Activated T-cell treated with anti-CD3 and anti-CD28 coated beads, Interleukin-2, amount 50 U/mL, for 72 hours (primary cell): ENCODE data around the gene ZCCHC14. TPM values are rescaled to one million over a fixed set of nuclear protein-coding genes. Genes with fewer than 3 reads are reported as not detected.
A peak's percentile ranks its signal among the peaks of the same experiment; 100 is the strongest.

Source experiments
- ATAC-seq, 2 donors: fragments of 150-1000 bp; cut with Tn5 transposase; replicated peaks in 1 of 2; 2 replicates each; pipeline ENCODE4 v1.10.0; 2021; ENCODE audit warnings: moderate library complexity in 2 of 2, mild to moderate bottlenecking in 1 of 2
- DNase-seq, 2 donors: peaks; one replicate each; pipeline ENCODE4 v3.0.0; 2021 to 2022; ENCODE audit warnings: mixed read lengths in 1 of 2
- H3K27ac Mint-ChIP-seq: one replicate; pipeline ENCODE4 v1.8.0; 2022; ENCODE audit warnings: mild to moderate bottlenecking, moderate library complexity, mixed read lengths
- H3K27me3 Mint-ChIP-seq: one replicate; pipeline ENCODE4 v1.8.0; 2022; ENCODE audit warnings: low read depth, mixed read lengths
- H3K36me3 Mint-ChIP-seq, 2 donors: one replicate each; pipeline ENCODE4 v1.8.0; 2022; ENCODE audit warnings: mixed read lengths in 2 of 2, mild to moderate bottlenecking in 1 of 2; ENCODE audit not compliant: insufficient read depth in 2 of 2
- H3K4me1 Mint-ChIP-seq: one replicate; pipeline ENCODE4 v1.8.0; 2022; ENCODE audit warnings: low read depth, mixed read lengths
- H3K4me3 Mint-ChIP-seq, 2 donors: one replicate each; pipeline ENCODE4 v1.8.0; 2022; ENCODE audit warnings: mild to moderate bottlenecking in 2 of 2, mixed read lengths in 2 of 2, moderate library complexity in 2 of 2
- H3K9me3 Mint-ChIP-seq, 2 donors: one replicate each; pipeline ENCODE4 v1.8.0; 2022; ENCODE audit warnings: mixed read lengths in 2 of 2
- total RNA-seq, 2 donors: library from RNA; stranded (reverse); gene quantifications; one replicate each; pipeline ENCODE4 v1.2.3, GENCODE V29; 2022

Gene ZCCHC14
- total RNA-seq, 2 donors from 2014 or later: 13.6 to 14.1 TPM

DNA sequence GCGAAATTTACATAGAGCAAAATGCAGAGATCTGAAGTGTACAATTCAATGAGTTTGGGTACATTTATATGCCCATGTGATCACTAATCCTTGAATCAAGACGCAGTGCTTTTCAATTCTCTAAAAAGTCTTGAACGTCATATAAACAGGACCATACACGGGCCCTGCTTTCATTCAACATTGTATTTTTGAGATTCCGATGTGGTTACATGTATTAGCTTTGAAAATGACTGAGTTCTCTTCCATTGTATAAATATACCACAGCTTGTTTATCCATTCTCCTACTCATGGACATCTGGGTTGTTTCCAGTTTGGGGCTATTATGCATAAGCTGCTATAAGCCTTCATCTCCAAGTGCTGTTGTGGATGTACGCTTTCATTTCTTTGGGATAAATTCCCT, 45.5 kb downstream of the ZCCHC14 start:
- ATAC-seq (no peak), DNase-seq (no peak)
- H3K4me3 Mint-ChIP-seq: no peak overlapping the region
- no peaks in the 10 kb centered on the region for H3K27me3 Mint-ChIP-seq
- H3K9me3 Mint-ChIP-seq: no peaks in the 10 kb centered on the region
- H3K36me3 Mint-ChIP-seq: peaks cover 7 to 19% of the 10 kb centered on the region in 2 donors
- H3K27ac Mint-ChIP-seq: no peak overlapping the region
- H3K4me1 Mint-ChIP-seq: peaks cover 14% of the 10 kb centered on the region

DNA sequence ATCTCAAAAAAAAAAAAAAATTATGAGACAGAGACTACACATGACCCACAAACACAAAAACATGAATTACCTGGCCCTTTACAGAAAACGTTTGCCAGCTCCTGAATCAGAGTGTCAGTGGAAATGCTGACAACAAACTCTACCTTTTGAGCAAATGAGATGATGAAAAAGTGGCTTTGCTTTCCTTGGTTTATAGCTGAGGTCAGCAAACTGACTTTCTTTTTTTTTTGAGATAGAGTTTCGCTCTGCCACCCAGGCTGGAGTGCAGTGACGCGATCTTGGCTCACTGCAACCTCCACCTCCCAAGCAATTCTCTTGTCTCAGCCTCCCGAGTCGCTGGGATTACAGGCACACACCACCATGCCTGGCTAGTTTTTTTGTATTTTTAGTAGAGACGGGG, 46.3 kb downstream of the ZCCHC14 start:
- H3K9me3 Mint-ChIP-seq: no peaks in the 10 kb centered on the region
- no peak overlapping the region for H3K4me3 Mint-ChIP-seq
- H3K27ac Mint-ChIP-seq: no peak overlapping the region
- peaks cover 9 to 16% of the 10 kb centered on the region in 2 donors for H3K36me3 Mint-ChIP-seq
- H3K4me1 Mint-ChIP-seq: peaks cover 22% of the 10 kb centered on the region
- H3K27me3 Mint-ChIP-seq: no peaks in the 10 kb centered on the region
- ATAC-seq (peak in 1 of 2 donors; percentile 48), DNase-seq (no peak)

DNA sequence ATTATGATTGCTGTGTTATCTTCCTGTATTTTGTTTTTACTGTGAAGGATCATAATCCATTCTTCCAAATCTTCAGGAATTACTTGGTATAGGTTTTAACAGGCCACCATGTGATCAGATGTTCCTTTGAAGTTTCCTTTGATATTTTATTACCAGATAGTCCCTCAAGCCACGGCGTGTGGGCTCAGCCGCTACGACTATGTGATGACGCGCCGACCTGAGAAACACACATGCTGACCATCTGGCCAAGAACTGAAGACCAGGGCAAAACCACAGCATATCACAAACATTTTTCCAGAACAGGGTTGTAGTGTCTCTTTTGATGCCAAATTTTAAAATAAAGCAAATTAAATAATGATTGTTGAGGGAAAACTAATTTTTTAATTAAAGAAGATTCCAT, 47.3 kb downstream of the ZCCHC14 start:
- Mint-ChIP-seq H3K27ac (no peak overlapping the region), H3K4me1 (peaks cover 22% of the 10 kb centered on the region), H3K9me3 (no peaks in the 10 kb centered on the region), H3K27me3 (no peaks in the 10 kb centered on the region), H3K36me3 (peaks cover 9 to 15% of the 10 kb centered on the region in 2 donors), H3K4me3 (no peak overlapping the region)
- ATAC-seq (no peak), DNase-seq (no peak)

DNA sequence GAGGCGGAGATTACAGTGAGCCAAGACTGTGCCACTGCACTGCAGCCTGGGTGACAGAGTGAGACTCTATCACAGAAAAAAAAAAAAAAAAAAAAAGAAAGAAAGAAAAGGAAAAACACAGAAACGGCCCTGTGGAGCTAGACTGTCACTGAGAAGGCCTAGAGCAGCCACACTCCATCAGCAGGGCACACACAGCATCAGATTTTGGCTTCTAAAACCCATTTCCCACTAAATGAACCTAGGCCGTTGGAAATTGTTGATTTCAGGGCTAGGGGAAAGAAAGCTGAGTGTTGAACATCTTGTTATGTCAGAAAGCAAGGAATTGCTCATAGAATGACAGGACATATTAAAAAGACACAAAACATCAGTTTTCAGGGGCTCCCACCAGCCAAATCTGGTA, 48.9 kb downstream of the ZCCHC14 start:
- no peak for ATAC-seq
- Mint-ChIP-seq H3K36me3 (peaks cover 9 to 15% of the 10 kb centered on the region in 2 donors), H3K27ac (no peak overlapping the region), H3K27me3 (no peaks in the 10 kb centered on the region), H3K4me1 (peaks cover 22% of the 10 kb centered on the region), H3K4me3 (no peak overlapping the region), H3K9me3 (no peaks in the 10 kb centered on the region)
- DNase-seq: no peak

DNA sequence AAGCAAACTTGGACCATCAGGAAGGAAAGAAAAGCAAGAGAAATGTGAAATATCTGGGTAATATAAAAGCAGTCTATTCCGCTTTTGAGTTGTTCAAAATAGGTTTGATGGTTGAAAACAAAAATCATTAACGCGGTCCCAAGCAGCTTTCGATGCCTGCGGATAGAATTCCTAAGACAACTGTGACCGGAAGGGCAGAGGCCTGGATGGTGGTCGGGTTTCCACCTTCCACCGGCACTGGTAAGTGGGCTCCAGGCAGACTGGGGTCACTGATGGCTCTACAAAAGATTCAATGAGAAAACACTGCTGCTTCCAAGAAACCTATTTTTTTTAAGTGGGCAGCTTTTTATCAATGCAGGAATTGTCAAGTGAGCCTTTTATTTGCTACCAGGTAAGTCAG, 49.8 kb downstream of the ZCCHC14 start:
- ATAC-seq (no peak), DNase-seq (no peak)
- Mint-ChIP-seq H3K27me3 (no peaks in the 10 kb centered on the region), H3K27ac (no peak overlapping the region), H3K9me3 (no peaks in the 10 kb centered on the region), H3K36me3 (peaks cover 6 to 10% of the 10 kb centered on the region in 2 donors), H3K4me3 (no peak overlapping the region), H3K4me1 (peaks cover 23% of the 10 kb centered on the region)

DNA sequence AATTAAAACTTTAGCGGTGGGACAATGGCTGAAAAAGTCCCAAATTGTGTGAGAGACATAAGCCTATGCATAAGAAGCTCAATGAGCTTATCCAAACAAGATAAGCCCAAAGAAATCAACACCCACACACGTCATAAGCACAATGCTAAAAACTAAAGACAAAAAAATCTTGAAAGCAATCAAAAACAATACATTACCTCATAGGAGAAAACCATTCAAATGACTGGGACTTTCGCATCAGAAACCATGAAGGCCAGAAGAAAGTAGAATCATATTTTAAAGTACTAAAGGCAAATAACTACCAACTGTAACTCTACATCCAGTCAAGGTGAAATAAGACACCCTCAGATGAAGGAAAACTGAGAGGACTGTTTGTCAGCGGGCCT, 50.2 kb downstream of the ZCCHC14 start:
- no peaks in the 10 kb centered on the region for H3K9me3 Mint-ChIP-seq
- H3K27ac Mint-ChIP-seq: no peak overlapping the region
- ATAC-seq: no peak
- no peak for DNase-seq
- H3K36me3 Mint-ChIP-seq: peaks cover 6 to 8% of the 10 kb centered on the region in 2 donors
- no peak overlapping the region for H3K4me3 Mint-ChIP-seq
- peaks cover 28% of the 10 kb centered on the region for H3K4me1 Mint-ChIP-seq
- H3K27me3 Mint-ChIP-seq: no peaks in the 10 kb centered on the region

DNA sequence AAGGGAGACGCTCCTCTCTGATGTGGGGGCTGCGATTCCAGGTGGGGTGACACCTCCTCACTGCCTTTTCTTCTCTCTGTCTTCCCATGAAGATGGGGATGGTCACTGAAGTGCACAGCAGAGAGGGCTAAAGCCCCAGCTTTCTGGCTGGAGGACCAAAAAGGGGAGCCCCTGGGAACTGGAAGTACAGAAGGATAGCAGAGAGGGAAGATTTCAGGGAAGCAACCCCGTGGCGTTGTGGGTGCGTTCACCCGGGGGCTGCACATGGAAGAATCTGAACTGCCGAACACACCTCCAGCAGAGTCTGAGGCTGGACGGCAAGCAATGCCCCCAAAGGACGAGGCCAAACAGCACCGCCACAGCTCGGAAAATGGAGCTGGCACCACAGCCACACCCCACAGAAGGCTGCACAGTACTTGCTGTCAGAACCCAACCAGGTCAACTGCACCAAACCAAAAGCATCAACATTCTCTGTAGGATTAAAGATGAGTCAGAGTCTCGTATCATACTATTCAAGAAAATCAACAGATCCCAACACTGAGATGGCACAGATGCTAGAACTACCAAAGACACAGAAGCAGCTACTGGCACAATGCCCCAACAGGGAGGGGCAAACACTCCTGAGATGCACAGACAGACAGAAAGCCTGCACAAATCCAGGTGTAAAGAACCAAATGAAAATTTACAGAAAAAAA, 50.8 kb downstream of the ZCCHC14 start:
- Mint-ChIP-seq H3K4me1 (peaks cover 29% of the 10 kb centered on the region), H3K4me3 (peak overlapping the region in 1 of 2 donors; percentile 27), H3K36me3 (peaks cover 6 to 7% of the 10 kb centered on the region in 2 donors), H3K27ac (no peak overlapping the region), H3K9me3 (no peaks in the 10 kb centered on the region), H3K27me3 (no peaks in the 10 kb centered on the region)
- peak in 1 of 2 donors; percentile 45 for ATAC-seq
- no peak for DNase-seq

DNA sequence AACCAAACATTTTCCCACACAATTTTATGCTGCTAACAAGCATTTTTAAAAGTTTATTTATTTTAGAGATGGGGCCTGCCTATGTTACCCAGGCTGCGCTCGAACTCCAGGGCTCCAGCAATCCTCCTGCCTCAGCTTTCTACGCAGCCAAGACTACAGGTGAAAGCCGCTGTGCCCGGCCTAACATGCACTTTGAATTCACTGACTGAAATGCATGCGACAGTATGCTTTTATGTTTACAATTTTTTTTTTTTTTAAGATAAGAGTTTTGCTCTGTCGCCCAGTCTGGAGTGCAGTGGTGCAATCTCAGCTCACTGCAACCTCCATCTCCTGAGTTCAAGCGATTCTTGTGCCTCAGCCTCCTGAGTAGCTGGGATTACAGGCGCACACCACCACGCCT, 52.9 kb downstream of the ZCCHC14 start:
- H3K4me1 Mint-ChIP-seq: peaks cover 46% of the 10 kb centered on the region
- ATAC-seq (no peak), DNase-seq (no peak)
- H3K9me3 Mint-ChIP-seq: no peaks in the 10 kb centered on the region
- no peak overlapping the region for H3K27ac Mint-ChIP-seq
- no peak overlapping the region for H3K4me3 Mint-ChIP-seq
- H3K36me3 Mint-ChIP-seq: peaks cover 5 to 6% of the 10 kb centered on the region in 2 donors
- no peaks in the 10 kb centered on the region for H3K27me3 Mint-ChIP-seq

DNA sequence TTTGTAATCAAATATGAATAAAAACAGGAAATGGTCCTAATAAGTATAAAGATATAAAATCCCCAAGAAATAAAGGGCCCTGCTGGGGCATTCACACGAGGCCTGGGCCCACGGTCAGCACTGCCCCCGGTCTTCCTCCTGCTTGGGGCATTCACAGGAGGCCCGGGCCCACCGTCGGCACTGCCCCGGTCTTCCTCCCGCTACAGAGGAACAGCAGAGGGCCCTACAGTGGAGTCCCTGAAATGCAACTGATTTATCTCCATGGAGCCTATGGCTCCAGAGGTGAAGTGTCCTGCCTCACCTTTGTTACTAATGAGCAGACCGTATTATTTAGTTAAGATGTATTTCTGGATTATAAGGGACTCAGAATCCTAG, 54.2 kb downstream of the ZCCHC14 start:
- H3K27ac Mint-ChIP-seq: no peak overlapping the region
- no peaks in the 10 kb centered on the region for H3K27me3 Mint-ChIP-seq
- peaks cover 0 to 3% of the 10 kb centered on the region in 2 donors for H3K36me3 Mint-ChIP-seq
- H3K4me1 Mint-ChIP-seq: peaks cover 46% of the 10 kb centered on the region
- no peak for ATAC-seq
- no peaks in the 10 kb centered on the region for H3K9me3 Mint-ChIP-seq
- no peak overlapping the region for H3K4me3 Mint-ChIP-seq
- DNase-seq: no peak

DNA sequence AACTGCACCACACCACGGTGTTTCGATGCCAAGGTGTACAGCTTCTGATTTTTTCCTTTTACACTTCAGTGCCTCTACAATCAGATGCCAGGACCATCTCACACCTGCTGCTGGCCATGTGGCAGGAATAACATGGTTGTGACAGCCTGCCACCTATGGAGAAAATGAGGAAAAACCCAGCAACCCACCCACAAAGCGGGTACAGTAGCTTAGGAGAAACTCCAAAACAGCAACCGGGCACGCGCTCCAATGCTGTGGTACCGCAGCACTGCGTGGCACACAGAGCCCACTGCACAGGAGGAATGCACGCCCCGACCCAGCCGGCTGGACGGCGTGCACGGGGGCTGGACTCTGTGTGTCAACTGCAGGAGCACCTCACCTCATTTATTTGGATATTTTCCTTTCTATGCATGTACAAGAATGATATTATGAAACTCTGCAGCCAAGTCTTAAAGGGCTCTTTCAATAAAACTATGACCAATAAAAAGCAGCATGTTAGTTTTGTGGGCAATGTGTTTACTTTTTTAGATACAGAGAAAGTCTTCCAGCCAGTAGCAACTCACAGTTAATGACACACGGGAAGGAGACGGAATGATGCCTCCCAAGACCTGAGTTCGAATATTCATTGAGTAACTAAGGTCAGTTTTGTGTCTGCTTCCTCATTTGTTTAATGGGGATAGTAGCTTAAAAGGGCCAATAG, 54.8 kb downstream of the ZCCHC14 start:
- H3K27me3 Mint-ChIP-seq: no peaks in the 10 kb centered on the region
- peaks cover 46% of the 10 kb centered on the region for H3K4me1 Mint-ChIP-seq
- ATAC-seq: no peak
- no peak overlapping the region for H3K4me3 Mint-ChIP-seq
- no peaks in the 10 kb centered on the region for H3K9me3 Mint-ChIP-seq
- DNase-seq: no peak
- peaks cover 0 to 3% of the 10 kb centered on the region in 2 donors for H3K36me3 Mint-ChIP-seq
- H3K27ac Mint-ChIP-seq: no peak overlapping the region

DNA sequence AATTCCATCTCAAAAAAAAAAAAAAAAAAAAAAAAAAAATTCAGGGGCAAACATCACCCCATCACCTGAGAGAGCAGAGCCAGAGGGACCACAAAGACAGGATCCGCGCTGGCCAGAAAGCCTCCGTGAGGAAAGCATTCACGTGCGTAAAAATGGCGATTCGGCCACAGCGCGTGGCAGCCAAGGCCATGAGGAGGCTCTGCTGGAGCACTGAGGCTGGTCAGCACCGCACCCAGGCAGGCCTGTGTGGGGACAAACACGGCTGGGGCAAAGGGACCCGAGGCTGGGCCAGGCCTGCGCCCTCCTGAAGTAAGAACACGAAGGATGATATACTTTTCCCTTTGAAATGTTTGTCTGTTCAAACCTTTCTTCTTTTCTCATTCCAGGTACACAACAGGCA, 55.5 kb downstream of the ZCCHC14 start:
- Mint-ChIP-seq H3K4me3 (no peak overlapping the region), H3K27ac (no peak overlapping the region), H3K4me1 (peaks cover 38% of the 10 kb centered on the region), H3K9me3 (no peaks in the 10 kb centered on the region), H3K36me3 (peaks cover 0 to 2% of the 10 kb centered on the region in 2 donors), H3K27me3 (no peaks in the 10 kb centered on the region)
- ATAC-seq (no peak), DNase-seq (no peak)

DNA sequence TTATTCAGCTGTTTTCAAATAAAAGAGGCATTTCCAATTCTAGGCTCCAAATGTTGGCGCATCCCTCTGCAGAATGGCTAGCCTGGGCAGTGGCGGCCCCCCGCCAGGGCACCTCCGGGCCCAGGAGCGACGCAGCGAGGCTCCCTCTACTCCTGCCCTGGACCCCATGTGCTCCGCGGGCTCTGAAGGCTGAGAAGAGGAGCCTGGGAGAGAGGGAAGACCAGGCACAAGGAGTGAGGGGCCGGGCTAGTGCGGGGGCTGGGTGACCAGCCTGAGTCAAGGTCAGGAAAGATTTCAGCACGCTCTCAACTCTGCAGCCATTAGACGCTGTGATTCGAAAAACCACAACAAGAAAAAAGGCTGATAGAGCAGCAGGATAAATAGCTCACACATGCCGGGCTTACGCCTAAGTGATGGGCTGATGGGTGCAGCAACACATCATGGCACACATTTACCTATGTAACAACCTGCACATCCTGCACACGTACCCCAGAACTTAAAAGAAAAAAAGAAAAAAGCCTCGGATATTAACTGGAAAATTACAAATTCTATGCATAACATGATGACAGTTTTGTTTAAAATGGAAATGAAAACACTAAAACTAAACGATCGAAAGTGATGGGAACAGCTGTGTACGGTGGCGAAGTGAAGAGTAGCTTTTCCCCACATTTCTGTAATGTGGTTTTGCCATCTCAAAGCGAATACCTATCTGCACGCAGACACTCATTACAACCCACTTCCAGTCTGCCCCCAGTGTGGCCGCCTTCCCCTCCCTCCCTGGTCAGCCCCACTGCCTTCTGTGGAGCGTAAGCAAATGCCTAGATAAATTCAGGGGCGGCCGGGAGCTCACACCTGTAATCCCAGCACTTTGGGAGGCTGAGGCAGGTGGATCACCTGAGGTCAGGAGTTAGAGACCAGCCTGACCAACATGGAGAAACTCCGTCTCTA, 56.3 kb downstream of the ZCCHC14 start:
- H3K4me1 Mint-ChIP-seq: peaks cover 30% of the 10 kb centered on the region
- DNase-seq: peak; percentile 70 to 77
- ATAC-seq: peak; percentile 96 to 98
- H3K27ac Mint-ChIP-seq: peak overlapping the region; percentile 8
- no peaks in the 10 kb centered on the region for H3K36me3 Mint-ChIP-seq
- H3K4me3 Mint-ChIP-seq: peak overlapping the region; percentile 65 to 67
- no peaks in the 10 kb centered on the region for H3K27me3 Mint-ChIP-seq
- no peaks in the 10 kb centered on the region for H3K9me3 Mint-ChIP-seq
